ENCODE data around the gene CCN6.
A peak's percentile ranks its signal among the peaks of the same experiment; 100 is the strongest.
"Not testable (repeated sequence)": the region's sequence is repeated elsewhere in the genome, so short reads cannot be mapped to it uniquely, and the experiment has no call there.

Gene CCN6

GRCh38 chr6:112029045-112029822 is 24.7 kb upstream of the CCN6 start:
- peak in 9 of 10 donors; percentile 50 to 92 (median 70) for DNase-seq
- intact Hi-C loops (cut with DNase I) = no loop called here

GRCh38 chr6:112030206-112030960 is 23.5 kb upstream of the CCN6 start:
- intact Hi-C loops (cut with DNase I) = no loop called here
- no peak for DNase-seq

GRCh38 chr6:112030961-112031660 is 22.8 kb upstream of the CCN6 start:
- no peak for DNase-seq
- intact Hi-C loops (cut with DNase I) = no loop called here

GRCh38 chr6:112031960-112032359 is 21.9 kb upstream of the CCN6 start:
- no peak for DNase-seq
- intact Hi-C loops (cut with DNase I) = no loop called here

GRCh38 chr6:112032728-112033127 is 21.2 kb upstream of the CCN6 start:
- intact Hi-C loops (cut with DNase I) = no loop called here
- DNase-seq = no peak

- intact Hi-C loops (cut with DNase I) = no loop called here
- peak in 3 of 10 donors; percentile 16 to 23 (median 21) for DNase-seq
Observed at GRCh38 chr6:112033791-112034615, 19.9 kb upstream of the CCN6 start.

GRCh38 chr6:112034616-112034995 is 19.3 kb upstream of the CCN6 start:
- intact Hi-C loops (cut with DNase I) = no loop called here
- no peak for DNase-seq

- intact Hi-C loops (cut with DNase I) = no loop called here
- no peak for DNase-seq
Observed at GRCh38 chr6:112036088-112036637, 17.7 kb upstream of the CCN6 start.

GRCh38 chr6:112037783-112038216 is 16.1 kb upstream of the CCN6 start:
- intact Hi-C loops (cut with DNase I) = no loop called here
- peak; percentile 19 to 89 (median 36) for DNase-seq

GRCh38 chr6:112038268-112038667 is 15.6 kb upstream of the CCN6 start:
- no peak for DNase-seq
- intact Hi-C loops (cut with DNase I) = no loop called here

GRCh38 chr6:112038756-112039430 is 15.0 kb upstream of the CCN6 start:
- intact Hi-C loops (cut with DNase I) = no loop called here
- DNase-seq = no peak

GRCh38 chr6:112039431-112039770 is 14.5 kb upstream of the CCN6 start:
- intact Hi-C loops (cut with DNase I) = no loop called here
- DNase-seq = no peak

GRCh38 chr6:112040956-112041355 is 12.9 kb upstream of the CCN6 start:
- no peak for DNase-seq
- intact Hi-C loops (cut with DNase I) = loop anchor here (5.0 kb wide), 1 partner anchor 784 kb away; a partner anchor contains a TSS

- no peak for DNase-seq
- intact Hi-C loops (cut with DNase I) = loop anchor here (5.0 kb wide), 1 partner anchor 784 kb away; a partner anchor contains a TSS
Observed at GRCh38 chr6:112041535-112041934, 12.4 kb upstream of the CCN6 start.

GRCh38 chr6:112043032-112044007 is 10.6 kb upstream of the CCN6 start:
- DNase-seq = peak; percentile 83 to 98 (median 94)
- intact Hi-C loops (cut with DNase I) = loop anchor here (1.0 to 5.0 kb wide), 2 partner anchors 333 to 786 kb away; a partner anchor contains a TSS

GRCh38 chr6:112044196-112044595 is 9.7 kb upstream of the CCN6 start:
- intact Hi-C loops (cut with DNase I) = loop anchor here (5.0 kb wide), 1 partner anchor 787 kb away; a partner anchor contains a TSS
- no peak for DNase-seq

GRCh38 chr6:112044856-112045255 is 9.0 kb upstream of the CCN6 start:
- intact Hi-C loops (cut with DNase I) = loop anchor here (5.0 kb wide), 1 partner anchor 788 kb away; a partner anchor contains a TSS
- no peak for DNase-seq

GRCh38 chr6:112047523-112047922 is 6.4 kb upstream of the CCN6 start:
- intact Hi-C loops (cut with DNase I) = not testable (repeated sequence)
- DNase-seq = peak in 1 of 10 donors; percentile 53
